VCaP (cell line): ENCODE results near the gene SOX5.

ENCODE experiments used
- H3K27ac ChIP-seq: fragments of 450-650 bp; 2 replicates; pipeline ENCODE4 v1.5.1; 2017
- CTCF ChIP-seq: fragments of 450-650 bp; conservative IDR thresholded peaks from 2 replicates; pipeline ENCODE4 v1.5.1; 2017; ENCODE audit warnings: mild to moderate bottlenecking, moderate library complexity

The SOX5 gene

GRCh38 chr12:23911574-23911973, 37.9 kb downstream of the SOX5 start:
- TF ChIP-seq CTCF = no peak
- no peak overlapping the region for H3K27ac ChIP-seq

GRCh38 chr12:23909551-23909950, 39.9 kb downstream of the SOX5 start:
- no peak for TF ChIP-seq CTCF
- no peak overlapping the region for H3K27ac ChIP-seq

GRCh38 chr12:23906329-23906728, 43.1 kb downstream of the SOX5 start:
- no peak for TF ChIP-seq CTCF
- H3K27ac ChIP-seq = no peak overlapping the region

- TF ChIP-seq CTCF = no peak
- H3K27ac ChIP-seq = no peak overlapping the region
These were observed 50.0 kb downstream of the SOX5 start for GRCh38 chr12:23899434-23899833.

GRCh38 chr12:23898121-23898520, 51.3 kb downstream of the SOX5 start:
- no peak for TF ChIP-seq CTCF
- no peak overlapping the region for H3K27ac ChIP-seq

GRCh38 chr12:23895792-23896218, 53.7 kb downstream of the SOX5 start:
- no peak overlapping the region for H3K27ac ChIP-seq

GRCh38 chr12:23893611-23894010, 55.9 kb downstream of the SOX5 start:
- no peak for TF ChIP-seq CTCF
- no peak overlapping the region for H3K27ac ChIP-seq

More at GRCh38 chr12:23895792-23896218, 53.7 kb downstream of the SOX5 start:
- TF ChIP-seq CTCF = no peak

GRCh38 chr12:23891115-23891514, 58.4 kb downstream of the SOX5 start:
- H3K27ac ChIP-seq = no peak overlapping the region
- TF ChIP-seq CTCF = no peak
